Activated T-helper 1 cell treated with anti-CD3 and anti-CD28 coated beads, Interleukin-12 subunit alpha, Interleukin-12 subunit beta, Interleukin-2, Interleukin-4 antibody, amounts not matched to agents 30 ng/mL and 10 ng/mL and 1 ng/mL, durations not matched to agents 14 hours and 24 hours and 36 hours (primary cell): ENCODE measurements around the gene TDRKH. TPM values are rescaled to one million over a fixed set of nuclear protein-coding genes. Genes with fewer than 3 reads are reported as not detected.

Experiments used
- DNase-seq: peaks from one replicate; pipeline ENCODE4 v3.0.0; 2021; ENCODE audit warnings: low spot score
- H3K27ac Mint-ChIP-seq: one replicate; pipeline ENCODE4 v1.8.0; 2021; ENCODE audit warnings: mild to moderate bottlenecking, mixed read lengths
- H3K27me3 Mint-ChIP-seq: one replicate; pipeline ENCODE4 v1.8.0; 2022; ENCODE audit warnings: mild to moderate bottlenecking, moderate library complexity, mixed read lengths; ENCODE audit not compliant: insufficient read depth
- H3K36me3 Mint-ChIP-seq: one replicate; pipeline ENCODE4 v1.8.0; 2021; ENCODE audit warnings: low read depth, mixed read lengths
- H3K4me1 Mint-ChIP-seq: one replicate; pipeline ENCODE4 v1.8.0; 2021; ENCODE audit warnings: low read depth, mixed read lengths
- H3K4me3 Mint-ChIP-seq: one replicate; pipeline ENCODE4 v1.8.0; 2021; ENCODE audit warnings: mild to moderate bottlenecking, moderate library complexity, mixed read lengths
- H3K9me3 Mint-ChIP-seq: one replicate; pipeline ENCODE4 v1.8.0; 2021; ENCODE audit warnings: mixed read lengths
- intact Hi-C: fragments of 100-400 bp; cut with micrococcal nuclease; formaldehyde crosslinking; loops from one replicate; pipeline ENCODE4 v1.15.1; 2024
- total RNA-seq: library from RNA; stranded (reverse); gene quantifications from 2 replicates; pipeline ENCODE4 v1.2.3, GENCODE V29; 2022

Gene TDRKH
- total RNA-seq, 1 donor from 2014 or later, result 16.4 TPM

DNA sequence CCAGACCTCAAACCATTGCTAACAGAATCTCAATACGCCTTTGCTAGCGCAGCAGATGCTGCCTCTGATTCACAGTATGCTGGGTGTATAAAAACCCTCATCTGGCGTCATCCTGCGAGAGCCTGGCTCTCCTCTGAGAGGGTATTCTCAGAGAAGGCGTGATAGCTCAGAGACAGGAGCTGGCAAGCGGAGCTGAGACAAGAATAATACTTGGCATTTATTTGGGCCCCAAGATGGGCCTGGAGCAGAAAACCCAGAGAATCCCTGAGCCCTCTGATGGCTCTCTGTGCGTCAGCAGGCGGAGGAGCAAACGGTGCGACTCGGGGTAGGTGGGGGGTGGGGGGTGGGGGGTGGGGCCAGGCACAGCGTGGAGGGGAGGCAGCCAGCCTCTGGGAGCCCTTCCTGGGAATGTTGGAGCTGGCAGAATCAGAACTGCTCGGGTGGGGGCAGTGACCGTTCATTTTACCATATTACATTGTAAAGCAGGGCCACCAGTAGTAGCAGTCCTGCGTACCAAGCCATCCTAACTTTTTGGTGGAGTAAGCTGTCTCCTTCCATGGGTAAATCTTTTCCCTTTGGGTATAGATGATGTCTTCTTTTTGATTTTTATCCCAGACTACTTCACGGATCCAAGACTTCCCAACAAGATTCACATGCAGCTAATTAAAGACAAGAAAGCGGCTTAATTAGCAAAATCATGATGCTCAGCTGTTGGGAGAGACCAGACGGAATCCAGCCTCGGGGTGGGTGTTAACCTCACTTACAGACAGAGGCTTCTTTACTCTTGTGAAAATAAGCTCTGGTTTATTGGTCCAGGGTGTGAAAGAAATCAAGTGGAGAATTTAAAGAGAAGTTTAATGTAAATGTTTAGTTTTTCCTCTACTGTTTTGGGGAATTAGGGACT is 61.9 kb downstream of the TDRKH start:
- Mint-ChIP-seq H3K27ac (no peak overlapping the region), H3K4me3 (no peak overlapping the region), H3K4me1 (no peaks in the 10 kb centered on the region), H3K9me3 (no peaks in the 10 kb centered on the region), H3K27me3 (peaks cover 23% of the 10 kb centered on the region), H3K36me3 (no peaks in the 10 kb centered on the region)
- DNase-seq, result no peak
- intact Hi-C loops, result no loop called here

DNA sequence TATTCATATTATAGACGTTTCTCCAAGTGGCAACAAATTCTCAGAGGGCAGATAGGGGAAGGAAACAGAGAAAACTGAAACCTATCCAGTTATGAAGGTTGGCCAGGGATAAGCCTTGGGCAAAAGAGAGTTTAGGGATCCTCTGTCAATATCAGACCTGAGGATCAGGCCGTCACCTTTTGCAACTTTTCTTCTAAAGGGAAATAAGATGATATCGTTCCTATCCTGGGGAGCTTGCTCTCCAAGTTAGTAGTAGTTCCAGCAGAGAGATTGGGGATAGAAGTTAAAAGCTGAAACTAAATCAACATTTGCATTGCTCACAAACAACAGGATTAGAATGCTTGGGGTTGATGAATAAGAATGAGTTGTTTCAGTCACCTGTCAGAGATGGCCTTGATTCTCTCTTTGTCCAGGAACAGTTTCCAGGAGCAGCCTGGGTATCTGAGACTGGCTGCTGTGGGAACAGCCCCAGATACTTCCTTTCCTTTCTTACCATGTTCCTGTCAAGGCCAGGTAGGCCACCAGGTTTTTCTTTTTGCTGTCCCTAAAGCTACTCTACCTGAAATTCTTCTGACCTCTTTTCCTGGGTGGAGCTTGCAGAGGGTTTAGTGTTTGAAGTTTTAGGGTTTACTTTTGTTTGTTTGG is 66.5 kb downstream of the TDRKH start:
- H3K36me3 Mint-ChIP-seq, result no peaks in the 10 kb centered on the region
- no peak overlapping the region for H3K27ac Mint-ChIP-seq
- no peak overlapping the region for H3K4me3 Mint-ChIP-seq
- H3K4me1 Mint-ChIP-seq, result peaks cover 18% of the 10 kb centered on the region
- DNase-seq, result no peak
- intact Hi-C loops, result loop anchor here (5.0 kb wide), 1 partner anchor 113 kb away; the partner anchor contains the start of gene C2CD4D
- peaks cover 56% of the 10 kb centered on the region for H3K27me3 Mint-ChIP-seq
- H3K9me3 Mint-ChIP-seq, result no peaks in the 10 kb centered on the region

Other genes starting within 250 kb of the TDRKH start
- gene SNX27, start 178.4 kb downstream of the TDRKH start, total RNA-seq, result 31.1 and 31.9 TPM in 2 replicates
- not detected in 2 replicates for gene CELF3, start 73.7 kb downstream of the TDRKH start, total RNA-seq
- not detected in 2 replicates for gene RIIAD1, start 69.0 kb downstream of the TDRKH start, total RNA-seq
- 136 and 141 TPM in 2 replicates for gene MRPL9, start 27.0 kb downstream of the TDRKH start, total RNA-seq
- 0.07 and 0.10 TPM in 2 replicates for gene LINGO4, start 14.9 kb upstream of the TDRKH start, total RNA-seq
- 2.6 and 2.7 TPM in 2 replicates for gene RORC, start 41.3 kb upstream of the TDRKH start, total RNA-seq
- gene C2CD4D, start 49.3 kb upstream of the TDRKH start, total RNA-seq, result 1.0 and 1.2 TPM in 2 replicates
- not detected in 2 replicates for gene THEM5, start 63.2 kb upstream of the TDRKH start, total RNA-seq
- gene THEM4, start 119.0 kb upstream of the TDRKH start, total RNA-seq, result 24.7 and 27.5 TPM in 2 replicates
- 105 and 106 TPM in 2 replicates for gene S100A10, start 203.4 kb upstream of the TDRKH start, total RNA-seq
- gene S100A11, start 246.5 kb upstream of the TDRKH start, total RNA-seq, result 203 and 205 TPM in 2 replicates